GM18873 (cell line): ENCODE results near the gene TNIP1.

ENCODE experiments used
- ATAC-seq: cut with Tn5 transposase; IDR thresholded peaks from one replicate; pipeline ENCODE4 v1.9.1; 2021; ENCODE audit warnings: mild to moderate bottlenecking, moderate library complexity, moderate number of reproducible peaks; ENCODE audit not compliant: unreplicated experiment, low FRiP score

TNIP1 gene, protein sequence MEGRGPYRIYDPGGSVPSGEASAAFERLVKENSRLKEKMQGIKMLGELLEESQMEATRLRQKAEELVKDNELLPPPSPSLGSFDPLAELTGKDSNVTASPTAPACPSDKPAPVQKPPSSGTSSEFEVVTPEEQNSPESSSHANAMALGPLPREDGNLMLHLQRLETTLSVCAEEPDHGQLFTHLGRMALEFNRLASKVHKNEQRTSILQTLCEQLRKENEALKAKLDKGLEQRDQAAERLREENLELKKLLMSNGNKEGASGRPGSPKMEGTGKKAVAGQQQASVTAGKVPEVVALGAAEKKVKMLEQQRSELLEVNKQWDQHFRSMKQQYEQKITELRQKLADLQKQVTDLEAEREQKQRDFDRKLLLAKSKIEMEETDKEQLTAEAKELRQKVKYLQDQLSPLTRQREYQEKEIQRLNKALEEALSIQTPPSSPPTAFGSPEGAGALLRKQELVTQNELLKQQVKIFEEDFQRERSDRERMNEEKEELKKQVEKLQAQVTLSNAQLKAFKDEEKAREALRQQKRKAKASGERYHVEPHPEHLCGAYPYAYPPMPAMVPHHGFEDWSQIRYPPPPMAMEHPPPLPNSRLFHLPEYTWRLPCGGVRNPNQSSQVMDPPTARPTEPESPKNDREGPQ

DNA sequence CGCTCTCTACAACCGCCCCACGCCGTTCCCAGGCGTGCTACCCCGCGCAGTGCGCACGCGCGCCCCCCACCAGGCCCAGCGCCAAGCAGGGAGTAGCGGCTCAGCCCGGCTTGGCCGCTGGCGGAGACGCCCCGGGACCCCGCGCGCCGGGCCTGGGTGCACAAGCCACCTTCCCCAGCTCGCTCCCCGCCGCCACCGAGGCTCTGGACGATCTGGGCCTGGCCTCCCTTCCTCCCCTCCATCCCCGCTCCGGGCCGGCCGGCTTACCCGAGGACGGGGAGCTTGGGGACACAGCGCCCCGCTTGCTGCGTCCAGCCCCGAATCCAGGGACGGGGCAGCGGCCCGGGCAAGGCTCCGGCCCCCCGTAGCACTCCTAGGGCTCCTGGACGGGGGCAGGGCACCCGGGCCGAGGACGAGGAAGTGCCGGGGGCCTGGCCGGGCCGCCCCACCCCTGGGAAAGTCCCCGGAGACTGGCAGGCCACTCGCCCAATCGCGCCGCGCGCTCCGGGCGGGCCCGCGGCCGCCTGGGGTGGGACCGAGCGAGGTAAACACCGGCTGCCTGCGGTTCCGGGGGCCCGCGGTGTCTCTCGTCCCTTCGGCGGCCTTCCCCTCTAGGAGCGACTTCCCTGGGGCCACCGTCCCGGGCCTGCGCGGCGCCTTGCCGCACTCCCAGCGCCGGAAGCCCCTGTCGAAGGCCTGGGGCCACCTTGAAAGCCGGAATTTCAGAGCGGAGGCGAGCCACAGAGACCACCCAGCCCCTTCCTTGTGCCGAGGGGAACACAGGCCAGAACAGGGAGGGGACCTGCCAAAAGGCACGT, at the start of gene TNIP1:
TNIP1 (minus strand) TSS at position 422 of the 818 bp plus-strand sequence. CDS start 15,939 bp downstream, outside the sequence.
- ATAC-seq, result peak; percentile 52

DNA sequence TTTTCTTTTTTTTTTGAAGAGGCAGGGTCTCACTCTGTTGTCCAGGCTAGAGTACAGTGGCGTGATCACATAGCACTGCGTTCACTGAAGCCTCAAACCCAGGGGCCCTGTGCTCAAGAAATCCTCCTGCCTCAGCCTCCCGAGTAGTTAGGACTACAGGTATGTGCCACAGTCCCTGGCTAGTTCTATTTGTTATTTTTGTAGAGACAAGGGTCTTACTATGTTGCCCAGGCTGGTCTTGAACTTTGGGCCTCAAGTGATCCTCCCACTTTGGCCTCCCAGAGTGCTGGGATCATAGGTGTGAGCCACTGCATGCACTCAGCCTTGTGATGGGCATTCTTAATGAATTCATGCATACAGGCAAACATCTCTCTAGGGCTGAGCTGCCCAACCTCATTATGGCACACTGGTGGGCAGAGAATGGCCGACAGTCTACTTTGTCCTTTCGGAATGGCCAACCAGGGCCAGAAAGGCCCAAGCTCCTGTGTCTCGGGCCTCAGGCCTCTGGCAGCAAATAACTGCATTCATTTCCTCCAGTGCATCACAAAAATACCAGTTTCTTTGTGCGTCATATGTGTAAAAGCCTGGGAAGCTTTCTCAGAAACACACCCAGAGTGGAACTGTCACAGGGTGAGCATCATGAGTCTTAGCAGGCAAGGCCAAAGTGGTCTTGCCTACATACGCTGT, 49.5 kb upstream of the TNIP1 start:
- ATAC-seq, result no peak

DNA sequence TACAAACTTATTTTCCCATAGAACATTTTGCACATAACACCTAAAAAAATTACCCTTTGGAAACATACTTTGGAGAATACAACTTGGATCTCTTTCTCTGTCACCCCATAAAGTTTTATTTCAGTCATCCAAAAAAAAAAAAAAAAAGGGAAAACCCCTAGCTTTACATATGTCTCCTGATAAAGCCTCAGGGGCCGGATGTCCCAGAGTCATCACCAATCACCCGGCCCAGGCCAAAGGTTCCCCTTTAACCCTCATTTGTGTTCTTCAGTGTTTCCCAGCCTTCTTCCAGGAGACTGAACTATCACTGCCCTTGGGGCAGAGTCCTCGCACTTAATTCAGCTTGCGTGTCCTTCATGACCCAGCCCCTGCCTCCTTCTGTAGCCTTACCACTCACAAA, 48.0 kb upstream of the TNIP1 start:
- no peak for ATAC-seq

DNA sequence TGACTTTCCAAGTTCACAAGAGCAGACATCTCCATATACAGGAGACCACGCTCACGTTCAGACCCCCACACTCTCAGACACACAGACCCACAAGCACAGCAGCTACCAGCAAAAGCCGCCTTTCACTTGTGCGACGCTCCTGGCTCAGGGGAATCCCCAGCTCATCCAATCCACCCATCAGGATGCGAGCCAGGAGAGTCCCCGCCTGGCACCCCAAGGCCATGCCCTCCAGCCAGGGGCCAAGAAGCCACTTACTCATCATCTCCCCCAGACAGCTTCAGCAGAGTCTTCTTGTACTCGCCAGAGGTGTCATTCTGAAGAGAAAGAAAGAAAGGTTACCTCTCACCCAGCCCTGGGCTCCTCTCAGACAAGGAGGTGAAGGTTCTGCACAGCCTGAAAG, 47.1 kb upstream of the TNIP1 start:
- ATAC-seq, result no peak

DNA sequence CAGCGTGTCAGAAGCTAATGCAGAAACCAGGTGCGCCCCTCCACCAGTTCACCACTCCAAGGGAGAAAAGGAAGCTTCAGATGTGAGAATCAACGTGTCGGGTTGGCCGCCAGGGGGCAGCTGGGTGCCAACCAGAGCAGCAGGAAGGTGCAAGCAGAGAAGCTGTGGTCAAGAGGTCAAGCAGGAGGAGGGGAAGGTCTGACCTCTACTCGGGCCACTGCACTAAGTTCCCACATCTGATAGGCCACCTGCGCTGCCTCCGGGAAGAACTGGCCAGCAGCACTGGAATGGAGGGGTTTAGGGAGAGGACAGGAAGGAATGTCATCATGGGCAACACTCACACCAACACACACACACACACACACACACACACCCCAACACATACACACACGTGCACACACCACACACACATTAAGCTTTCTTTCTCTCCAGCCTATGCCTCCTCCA, 45.4 kb upstream of the TNIP1 start:
- ATAC-seq, result peak; percentile 42

DNA sequence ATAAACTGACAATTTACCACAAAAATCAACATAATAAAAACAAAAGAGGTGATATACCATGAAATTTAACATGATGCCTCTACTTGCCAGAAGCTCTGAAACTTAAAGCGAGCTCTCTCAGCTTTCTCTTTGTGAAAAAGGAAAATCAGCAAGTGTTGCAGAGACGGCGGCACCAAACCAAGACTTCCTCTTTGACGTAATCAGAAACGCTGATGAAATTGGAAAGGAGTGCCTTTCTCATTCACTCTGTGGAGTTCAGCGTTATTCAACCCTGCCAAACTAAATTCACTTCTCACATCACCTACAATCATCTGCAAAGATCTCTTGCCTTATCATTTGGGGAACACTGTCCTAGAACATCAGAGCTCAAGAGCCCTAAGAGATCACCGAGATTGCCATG, 44.6 kb upstream of the TNIP1 start:
- ATAC-seq, result no peak

DNA sequence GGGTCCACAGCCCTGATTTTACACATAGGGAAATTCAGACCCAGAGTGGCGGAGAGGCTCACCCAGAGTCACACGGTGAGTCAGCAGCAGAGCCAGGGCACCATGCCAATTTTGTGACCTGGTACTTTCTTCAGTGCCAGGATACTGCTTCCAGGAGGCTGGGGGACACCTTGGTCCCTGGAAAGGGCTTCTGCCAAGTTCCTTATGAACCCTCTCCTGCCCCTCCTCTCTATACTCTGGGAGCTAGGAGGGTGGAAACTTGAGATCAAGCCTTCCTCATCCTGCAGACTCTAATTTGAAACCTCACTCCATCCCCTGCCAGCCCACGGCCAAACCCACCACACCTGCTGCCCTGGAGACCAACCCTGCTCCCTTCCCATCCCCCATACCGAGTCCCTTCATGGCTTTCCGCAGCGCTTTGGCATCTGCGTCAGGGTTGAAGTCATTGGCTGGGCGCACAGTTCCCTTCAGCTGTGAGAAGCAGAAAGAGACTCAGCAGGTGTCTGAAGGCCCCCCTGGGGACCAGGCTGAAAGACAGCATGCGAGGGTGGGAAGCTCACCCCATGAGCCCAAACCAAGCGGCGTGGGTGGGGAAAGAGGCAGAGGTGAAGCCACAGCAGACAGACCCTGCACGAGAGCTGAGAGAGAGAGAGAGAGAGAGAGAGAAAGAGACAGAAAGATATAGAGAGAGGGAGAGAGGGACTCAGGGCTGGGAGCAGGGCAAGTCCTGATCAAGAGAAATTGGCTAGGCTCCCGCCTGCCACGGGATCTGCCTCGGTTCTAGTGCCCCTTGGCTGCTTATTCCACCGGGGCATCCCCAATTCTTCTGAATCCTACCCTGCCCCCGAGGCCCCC, 43.3 kb upstream of the TNIP1 start:
- peak; percentile 76 for ATAC-seq

DNA sequence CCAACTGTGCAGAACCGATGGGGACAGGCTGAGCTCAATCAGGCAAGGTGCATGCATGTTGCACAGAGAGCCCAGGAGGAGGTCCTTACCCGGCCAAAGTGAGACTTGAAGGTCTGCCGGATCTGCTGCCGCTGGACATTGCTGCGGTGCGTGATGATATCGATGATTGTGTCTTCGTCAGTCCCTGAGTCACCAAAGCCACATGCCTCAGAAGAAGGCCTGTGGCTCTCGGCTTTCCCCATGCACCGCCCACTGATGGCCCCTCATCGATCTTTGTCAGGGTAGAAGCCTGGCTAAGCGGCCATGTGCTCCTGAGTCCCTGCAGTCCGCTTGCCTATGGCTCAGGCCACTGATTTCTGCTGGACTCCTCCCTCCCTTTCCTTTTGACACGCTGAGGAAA, 42.0 kb upstream of the TNIP1 start:
- ATAC-seq, result no peak

DNA sequence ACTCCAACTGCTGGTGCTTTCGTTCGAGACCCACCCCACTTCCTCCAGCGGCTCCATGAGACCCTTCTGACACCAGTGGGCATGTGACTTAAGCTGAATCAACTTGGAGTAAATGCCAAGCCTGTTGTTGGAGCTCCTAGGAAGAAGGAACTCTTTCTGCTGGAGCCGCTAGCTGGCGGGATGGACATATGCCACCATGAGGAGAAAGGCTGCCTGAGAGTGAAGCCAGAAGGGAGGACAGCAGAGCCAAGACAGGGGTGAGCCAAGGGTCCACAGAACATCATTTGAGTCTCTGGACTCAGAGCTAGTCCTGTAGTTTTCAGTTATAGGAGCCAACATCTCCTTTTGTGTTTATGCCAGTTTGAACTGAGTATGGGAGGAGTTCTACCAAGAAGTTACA, 40.8 kb upstream of the TNIP1 start:
- no peak for ATAC-seq

DNA sequence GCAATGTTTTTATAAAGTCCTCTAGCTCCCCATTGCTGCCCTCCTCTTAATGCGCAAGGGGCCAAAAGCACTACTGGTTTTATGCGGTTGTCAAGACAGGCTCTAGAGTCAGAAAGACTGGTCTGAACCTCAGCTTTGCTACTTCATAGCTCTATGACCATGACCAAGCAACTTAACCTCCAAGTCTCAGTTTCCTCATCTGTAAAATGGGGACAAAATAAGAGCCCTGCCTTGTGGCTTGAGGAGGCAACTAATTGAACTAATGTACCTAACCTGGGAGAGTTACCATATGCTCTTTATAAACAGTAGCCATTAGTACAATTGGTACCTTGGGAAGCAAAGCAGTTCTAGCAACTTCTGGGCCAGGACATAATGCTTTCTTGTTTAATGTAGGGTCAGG, 40.3 kb upstream of the TNIP1 start:
- ATAC-seq, result no peak

DNA sequence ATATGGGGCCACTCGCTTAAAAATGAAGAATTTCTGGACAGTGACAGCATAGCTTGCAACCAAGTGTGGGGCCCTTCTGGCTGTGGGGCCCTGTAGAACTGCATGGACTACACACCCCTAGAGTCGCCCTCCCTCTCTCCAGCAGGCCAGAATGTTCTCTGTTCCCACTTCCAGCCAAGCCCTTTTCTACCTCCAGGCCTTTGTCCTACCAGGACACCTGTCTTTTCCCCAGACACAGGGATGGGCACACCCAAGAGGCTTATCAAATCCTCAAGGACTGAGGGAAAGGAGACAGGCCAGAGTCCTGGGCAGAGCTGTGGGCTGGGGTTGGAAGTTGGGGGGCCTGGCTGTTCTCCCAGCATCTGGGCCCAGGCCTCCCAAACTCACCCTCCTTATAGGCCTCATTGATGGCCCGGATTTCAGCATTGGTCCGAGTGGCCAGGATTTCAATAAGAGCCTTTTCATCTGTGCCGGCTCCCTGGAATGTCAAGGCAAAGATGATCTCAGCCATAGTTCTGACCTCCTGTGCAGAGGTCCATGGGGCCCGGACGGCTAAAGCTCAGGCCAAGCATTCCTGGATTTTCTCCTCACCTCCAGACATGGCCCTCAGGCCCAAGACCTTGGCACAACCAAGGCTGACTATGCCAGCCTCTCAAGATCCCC, 38.2 kb upstream of the TNIP1 start:
- no peak for ATAC-seq

DNA sequence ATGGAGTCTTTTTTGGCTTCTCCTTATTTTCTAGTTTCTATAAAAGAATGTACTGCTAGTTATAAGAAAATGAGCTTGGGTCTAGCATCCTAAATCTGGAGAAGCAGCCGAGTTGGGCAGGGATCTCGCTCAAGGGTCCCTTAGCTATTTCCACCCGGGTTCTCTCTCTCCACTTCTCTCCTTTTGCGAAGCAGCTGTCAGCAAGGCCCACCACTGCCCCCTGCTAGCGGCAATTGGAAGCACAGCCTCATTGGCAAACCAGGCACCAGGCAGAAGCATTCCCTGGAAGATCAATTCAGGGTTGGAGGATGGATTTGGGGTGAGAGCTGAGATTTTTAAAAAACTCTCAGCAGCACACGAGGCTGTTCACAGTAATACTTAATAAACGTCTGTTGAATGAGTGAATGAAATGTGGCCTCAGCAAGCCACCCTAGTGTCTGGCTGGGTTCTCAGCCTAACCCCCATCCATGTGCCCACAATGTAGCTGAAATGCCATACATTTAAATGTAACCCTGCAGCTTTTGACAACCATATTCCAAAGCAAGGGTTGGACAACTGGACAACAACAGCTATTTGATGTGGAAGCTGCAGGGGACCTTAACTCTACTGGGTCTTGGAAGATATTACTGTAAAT, 34.6 kb upstream of the TNIP1 start:
- no peak for ATAC-seq

DNA sequence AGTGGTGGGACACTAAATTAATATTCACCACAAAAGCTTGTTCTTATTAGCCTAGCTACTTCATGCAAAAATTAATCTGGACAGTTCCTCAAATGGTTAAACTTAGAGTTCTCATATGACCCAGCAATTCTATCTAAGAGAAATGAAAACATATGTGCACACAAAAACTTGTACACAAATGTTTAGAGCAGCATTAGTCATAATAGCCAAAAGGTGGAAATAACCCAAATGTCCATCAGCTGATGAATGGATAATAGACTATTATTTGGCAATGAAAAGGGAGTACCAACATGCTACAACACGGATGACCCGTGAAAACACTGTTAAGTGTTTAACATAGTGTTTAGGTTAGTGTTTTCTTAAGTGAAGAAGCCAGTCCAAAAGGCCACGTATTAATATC, 32.8 kb upstream of the TNIP1 start:
- no peak for ATAC-seq

DNA sequence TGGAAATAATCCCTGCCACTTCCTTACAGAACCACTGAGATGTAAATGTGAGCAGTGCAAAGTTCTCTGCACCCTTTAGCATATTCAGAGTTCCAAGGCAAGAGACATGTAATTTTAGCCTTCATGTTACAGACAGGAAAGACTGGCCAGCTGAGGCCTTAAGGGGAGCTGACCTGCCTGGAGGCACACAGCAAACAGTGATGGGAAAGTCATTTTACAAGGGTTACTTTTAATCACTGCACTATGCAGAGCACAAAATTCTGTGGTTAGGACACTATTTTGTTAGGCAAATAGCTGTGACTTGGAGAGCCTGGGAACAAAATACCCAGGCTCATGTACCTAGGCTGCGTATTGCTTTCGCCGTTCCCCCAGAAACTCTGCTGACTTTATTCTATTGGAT, 30.2 kb upstream of the TNIP1 start:
- no peak for ATAC-seq

DNA sequence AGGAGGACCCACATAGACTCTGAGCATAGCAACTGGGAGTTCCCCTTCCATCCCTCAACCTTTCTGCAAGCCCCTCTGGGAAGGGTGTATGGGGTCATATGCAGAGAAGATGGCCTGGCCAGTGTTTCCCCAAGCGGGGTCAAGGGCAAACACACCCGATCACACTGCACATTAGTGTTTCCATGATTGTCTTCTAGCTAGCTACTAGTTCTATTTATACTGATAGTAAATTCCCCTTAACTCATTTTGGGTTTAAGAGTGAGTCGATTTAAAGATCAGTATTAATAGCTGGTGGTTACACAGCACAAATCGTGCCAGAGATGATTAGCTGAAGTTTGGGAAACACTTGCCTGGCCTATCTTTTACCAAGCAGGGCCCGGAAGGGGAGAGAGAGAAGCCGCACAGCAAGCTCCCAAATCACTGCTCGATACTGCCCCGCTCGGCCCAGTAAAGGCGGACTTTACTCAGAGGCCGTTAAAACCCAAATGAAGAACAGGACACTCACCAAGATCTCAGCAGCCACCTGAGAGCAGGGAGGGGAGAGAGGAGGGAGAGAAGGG, 29.4 kb upstream of the TNIP1 start:
- ATAC-seq, result no peak

DNA sequence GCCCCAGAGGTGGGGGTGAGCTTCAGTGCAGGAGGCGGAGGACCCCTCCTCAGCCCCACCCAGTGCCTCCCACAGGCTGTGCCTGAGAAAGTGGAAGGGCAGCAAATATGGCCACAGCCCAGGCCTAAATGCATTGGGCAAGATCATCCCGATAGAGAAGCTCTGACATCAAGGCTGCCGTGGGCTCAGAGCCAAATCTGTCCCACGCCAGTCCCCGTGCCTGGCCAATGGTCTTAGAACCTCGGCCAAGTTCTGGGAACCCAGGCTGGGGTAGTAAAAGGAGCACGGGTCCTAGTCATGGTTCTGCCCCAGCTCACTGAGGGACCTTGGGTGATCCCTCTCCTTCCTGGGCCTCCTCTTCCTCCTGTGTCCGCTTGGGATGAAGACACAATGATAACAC, 27.7 kb upstream of the TNIP1 start:
- ATAC-seq, result no peak

DNA sequence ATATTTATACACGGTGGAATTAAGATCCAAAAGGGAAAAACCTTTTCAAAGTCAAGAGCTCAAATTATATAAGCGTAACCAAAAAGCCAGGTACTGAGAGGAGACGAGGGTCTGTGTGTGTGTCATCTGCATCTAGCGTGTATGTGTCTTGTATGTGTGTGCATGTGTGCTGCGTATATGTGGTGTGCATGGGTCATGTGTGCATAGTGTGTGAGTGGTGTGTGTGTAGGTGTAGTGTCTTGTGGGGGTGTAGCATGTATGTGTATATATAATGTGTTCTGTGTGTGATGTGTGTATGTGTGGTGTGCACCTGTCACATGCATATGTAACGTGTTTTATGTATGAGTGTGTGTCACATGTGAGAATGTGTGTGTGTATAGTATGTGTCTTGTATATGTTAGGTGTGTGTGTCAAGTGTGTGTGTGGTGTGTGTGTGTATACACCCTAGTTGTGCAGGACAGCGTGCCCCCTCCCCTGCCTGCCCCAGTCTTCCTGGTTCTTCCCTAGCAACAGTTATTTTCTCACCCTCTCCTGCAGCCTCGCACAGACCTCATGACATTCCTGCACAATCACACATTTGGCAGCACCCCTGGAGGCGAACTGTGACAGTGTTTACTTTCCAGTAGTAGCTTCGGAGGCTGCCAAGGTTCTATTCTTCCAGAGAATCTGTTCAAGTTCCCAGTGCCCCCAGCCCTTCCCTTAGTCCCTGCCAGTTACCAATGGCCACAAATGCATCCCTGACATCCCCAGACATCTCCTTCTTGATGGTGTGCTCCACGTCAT, 27.1 kb upstream of the TNIP1 start:
- no peak for ATAC-seq

DNA sequence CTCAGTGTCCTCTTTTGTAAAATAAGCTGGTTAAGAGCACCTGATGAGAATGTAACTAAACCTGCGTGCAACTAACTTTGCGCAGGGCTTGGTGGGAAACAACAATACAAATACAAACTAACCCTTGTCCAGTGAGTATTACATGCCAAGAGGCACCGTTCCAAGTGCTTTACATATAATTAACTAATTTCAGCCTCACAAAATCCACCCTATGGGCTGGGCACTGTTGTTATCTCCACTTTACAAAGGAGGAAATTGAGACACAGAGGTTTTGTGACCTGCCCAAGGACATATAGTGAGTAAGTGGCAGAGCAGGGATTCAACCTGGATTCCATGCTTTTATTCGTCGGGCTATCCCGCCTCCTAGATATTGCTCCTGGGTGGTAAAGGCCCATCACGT, 26.2 kb upstream of the TNIP1 start:
- no peak for ATAC-seq
